Stomach smooth muscle (tissue), 2 donors: Measurements from ENCODE around the gene BOK.
A peak's percentile ranks its signal among the peaks of the same experiment; 100 is the strongest.
"Not testable (repeated sequence)": the region's sequence is repeated elsewhere in the genome, so short reads cannot be mapped to it uniquely, and the experiment has no call there.

ENCODE experiments used
- H3K27ac ChIP-seq: one replicate; pipeline ENCODE4 v1.7.0; 2013; ENCODE audit warnings: mild to moderate bottlenecking, low read length, inconsistent platforms
- H3K27me3 ChIP-seq, 2 donors: one replicate each; pipeline ENCODE4 v1.7.0; 2013; ENCODE audit warnings: low read length in 2 of 2; ENCODE audit not compliant: insufficient read depth in 2 of 2, control insufficient read depth in 1 of 2
- H3K36me3 ChIP-seq, 2 donors: one replicate each; pipeline ENCODE4 v1.7.0; 2013; ENCODE audit warnings: low read length in 2 of 2; ENCODE audit not compliant: control insufficient read depth in 2 of 2, insufficient read depth in 2 of 2
- H3K4me1 ChIP-seq: one replicate; pipeline ENCODE4 v1.7.0; 2013; ENCODE audit warnings: low read length; ENCODE audit not compliant: control insufficient read depth, insufficient read depth
- H3K4me3 ChIP-seq, 2 donors: one replicate each; pipeline ENCODE4 v1.7.0; 2013; ENCODE audit warnings: low read length in 2 of 2
- H3K9ac ChIP-seq, 2 donors: one replicate each; pipeline ENCODE4 v1.7.0; 2013; ENCODE audit warnings: low read length in 2 of 2, mild to moderate bottlenecking in 1 of 2
- H3K9me3 ChIP-seq, 2 donors: one replicate each; pipeline ENCODE4 v1.7.0; 2013; ENCODE audit warnings: low read length in 2 of 2; ENCODE audit not compliant: control insufficient read depth in 2 of 2
- donor health status: healthy.
- donor health status: Pancreatic carcinoma.

The BOK gene

DNA sequence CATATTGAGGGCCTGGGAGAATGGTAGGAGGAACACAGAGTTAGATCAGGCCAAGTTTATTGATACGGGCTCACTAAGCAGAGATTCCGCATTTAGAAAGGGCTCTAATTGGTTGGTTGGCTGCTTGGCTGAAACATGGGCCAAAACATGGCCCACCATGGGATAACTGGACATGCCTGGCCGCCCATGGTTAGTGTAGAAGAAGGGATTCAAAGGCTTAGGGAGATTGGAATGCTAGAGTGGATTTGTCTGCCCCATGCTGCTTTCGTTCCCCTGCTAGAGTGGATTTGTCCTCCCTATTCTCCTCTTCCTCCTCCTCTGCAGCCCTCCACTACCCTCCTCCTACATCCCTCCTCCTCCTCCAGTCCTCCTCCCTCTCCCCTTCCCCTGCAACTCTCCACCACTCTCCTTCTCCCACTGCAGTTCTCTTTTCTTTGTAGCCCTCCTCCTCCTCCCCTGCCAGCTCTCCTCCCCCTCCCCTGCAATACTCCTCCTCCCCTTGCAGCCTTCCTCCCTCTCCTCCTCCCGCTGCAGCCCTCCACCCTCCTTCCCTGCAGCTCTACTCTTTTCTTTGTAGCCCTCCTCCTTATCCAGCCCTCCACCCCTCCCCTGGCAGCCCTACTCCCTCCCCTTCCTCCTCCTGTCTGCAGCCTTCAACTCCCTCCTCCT lies 17.2 kb downstream of the BOK start:
- H3K36me3 ChIP-seq: peaks cover 8 to 9% of the 10 kb centered on the region in 2 donors
- no peak overlapping the region for H3K9ac ChIP-seq
- H3K4me3 ChIP-seq: no peak overlapping the region
- no peaks in the 10 kb centered on the region for H3K9me3 ChIP-seq
- peaks cover 12% of the 10 kb centered on the region for H3K4me1 ChIP-seq
- no peak overlapping the region for H3K27ac ChIP-seq
- no peaks in the 10 kb centered on the region for H3K27me3 ChIP-seq

- no peaks in the 10 kb centered on the region for H3K27me3 ChIP-seq
- peaks cover 12% of the 10 kb centered on the region for H3K4me1 ChIP-seq
- H3K27ac ChIP-seq: no peak overlapping the region
- H3K9ac ChIP-seq: no peak overlapping the region
- H3K9me3 ChIP-seq: no peaks in the 10 kb centered on the region
- peaks cover 7 to 9% of the 10 kb centered on the region in 2 donors for H3K36me3 ChIP-seq
- H3K4me3 ChIP-seq: no peak overlapping the region
Measured at GRCh38 chr2:241576293-241576654, 17.7 kb downstream of the BOK start.

DNA sequence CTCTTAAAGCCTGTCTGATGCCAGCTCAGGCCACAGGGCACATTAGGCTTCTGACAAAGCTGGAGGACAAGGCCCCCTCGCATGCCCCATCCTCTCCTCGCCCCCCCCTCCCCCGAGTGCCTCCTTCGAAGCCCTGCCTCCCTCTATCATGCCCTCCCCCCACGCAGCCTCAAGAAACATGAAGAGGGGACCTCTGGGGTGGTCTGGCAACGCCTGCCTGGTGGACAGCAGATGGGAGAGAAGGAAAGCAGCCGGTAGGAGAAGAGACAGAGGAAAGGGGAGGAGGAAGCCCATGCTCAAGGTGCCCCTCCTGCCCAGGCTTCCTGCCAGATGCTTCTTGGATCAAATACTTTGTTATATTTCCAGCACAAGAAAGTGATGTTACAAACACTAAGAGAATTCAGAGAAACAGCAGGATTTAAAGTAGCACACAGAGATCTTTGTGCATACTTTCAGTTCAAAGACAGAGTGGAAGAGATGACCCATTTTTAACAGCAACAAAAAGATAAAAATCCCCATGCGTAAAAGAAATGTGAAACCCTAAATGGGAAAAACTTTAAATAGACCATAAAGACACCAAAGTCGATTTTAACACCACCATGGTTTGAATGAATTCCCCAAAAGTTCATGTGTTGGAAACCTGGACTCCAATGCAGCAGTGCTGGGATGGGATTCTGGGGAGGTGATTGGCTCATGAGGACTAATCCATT lies 19.0 kb downstream of the BOK start:
- Histone ChIP-seq H3K4me3 (peak overlapping the region in 1 of 2 donors; percentile 35), H3K9me3 (peaks cover 0 to 2% of the 10 kb centered on the region in 2 donors), H3K27ac (no peak overlapping the region), H3K9ac (no peak overlapping the region), H3K4me1 (peaks cover 12% of the 10 kb centered on the region), H3K27me3 (no peaks in the 10 kb centered on the region), H3K36me3 (peaks cover 5 to 16% of the 10 kb centered on the region in 2 donors)

DNA sequence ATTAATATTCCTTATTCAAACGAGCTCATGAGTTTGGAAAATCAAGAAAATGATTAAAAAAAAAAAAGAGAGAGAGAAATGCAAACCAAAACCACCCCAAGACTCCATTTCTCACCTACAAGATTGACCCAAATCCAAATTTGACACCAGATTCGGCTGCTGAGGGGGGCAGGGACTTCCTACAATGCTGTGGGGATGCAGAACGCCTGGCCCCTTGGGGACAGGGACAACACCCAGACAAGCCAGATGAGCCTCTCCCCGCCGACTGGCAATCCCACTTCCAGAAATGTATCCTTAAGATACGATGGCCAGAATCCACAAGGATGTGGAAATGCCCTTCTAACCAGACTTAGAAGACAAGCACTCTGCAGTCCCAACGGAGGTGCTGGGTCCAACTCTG lies 20.7 kb downstream of the BOK start:
- H3K4me1 ChIP-seq: peaks cover 12% of the 10 kb centered on the region

GRCh38 chr2:241582328-241582727 lies 23.8 kb downstream of the BOK start:
- Histone ChIP-seq H3K9me3 (peaks cover 3 to 17% of the 10 kb centered on the region in 2 donors), H3K36me3 (peaks cover 26% of the 10 kb centered on the region in 2 donors), H3K9ac (no peak overlapping the region), H3K4me1 (peaks cover 6% of the 10 kb centered on the region), H3K27me3 (no peaks in the 10 kb centered on the region), H3K4me3 (no peak overlapping the region), H3K27ac (no peak overlapping the region)

More for the DNA sequence above, 20.7 kb downstream of the BOK start:
- H3K9me3 ChIP-seq: peaks cover 0 to 4% of the 10 kb centered on the region in 2 donors
- no peak overlapping the region for H3K4me3 ChIP-seq
- H3K27ac ChIP-seq: no peak overlapping the region
- no peak overlapping the region for H3K9ac ChIP-seq
- H3K36me3 ChIP-seq: peaks cover 15 to 18% of the 10 kb centered on the region in 2 donors
- no peaks in the 10 kb centered on the region for H3K27me3 ChIP-seq

DNA sequence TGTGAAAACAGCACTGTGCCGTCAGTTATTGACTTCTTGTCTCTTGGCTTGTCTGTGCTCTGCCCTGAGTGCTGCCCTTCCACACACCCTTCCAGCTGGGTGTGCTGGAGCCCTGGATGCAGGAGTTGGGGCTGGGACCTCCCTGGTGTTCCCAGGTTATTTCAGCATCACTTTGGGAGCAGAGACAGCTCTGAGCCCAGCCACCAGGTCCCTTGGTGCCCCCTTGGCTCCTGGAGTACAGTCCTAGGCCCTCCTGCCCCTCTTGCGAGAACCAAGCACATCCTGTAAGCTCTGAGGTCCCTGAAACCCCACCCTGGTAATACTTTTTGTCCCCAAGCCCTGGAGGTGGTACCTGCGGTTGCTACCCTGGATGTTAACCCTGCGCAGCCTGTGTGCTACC lies 24.3 kb downstream of the BOK start:
- Histone ChIP-seq H3K9ac (no peak overlapping the region), H3K9me3 (peaks cover 3 to 19% of the 10 kb centered on the region in 2 donors), H3K4me3 (no peak overlapping the region), H3K36me3 (peaks cover 26% of the 10 kb centered on the region in 2 donors), H3K4me1 (peaks cover 2% of the 10 kb centered on the region), H3K27ac (no peak overlapping the region), H3K27me3 (no peaks in the 10 kb centered on the region)

DNA sequence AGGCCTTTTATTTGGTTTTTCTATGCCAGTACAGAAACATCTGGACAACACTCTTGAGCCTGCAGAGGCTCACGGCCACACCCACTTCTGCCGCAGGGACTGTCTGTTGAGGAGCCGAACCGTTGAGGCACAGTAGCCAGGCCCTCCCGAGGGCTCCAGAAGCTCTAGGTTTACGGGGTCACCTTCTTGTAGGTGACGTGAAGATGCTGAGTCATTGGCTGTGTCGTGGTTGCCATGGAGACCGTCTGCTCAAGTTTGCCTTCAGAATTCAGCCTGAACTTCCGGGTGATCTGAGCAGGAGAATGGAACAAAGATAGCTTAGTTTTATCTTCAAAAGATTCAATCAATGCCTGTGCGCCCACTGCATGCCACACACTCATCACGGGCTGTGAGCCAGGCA lies 25.9 kb downstream of the BOK start:
- Histone ChIP-seq H3K9me3 (peaks cover 3 to 19% of the 10 kb centered on the region in 2 donors), H3K4me1 (no peaks in the 10 kb centered on the region), H3K4me3 (no peak overlapping the region), H3K27ac (no peak overlapping the region), H3K36me3 (peaks cover 26% of the 10 kb centered on the region in 2 donors), H3K9ac (no peak overlapping the region), H3K27me3 (no peaks in the 10 kb centered on the region)

DNA sequence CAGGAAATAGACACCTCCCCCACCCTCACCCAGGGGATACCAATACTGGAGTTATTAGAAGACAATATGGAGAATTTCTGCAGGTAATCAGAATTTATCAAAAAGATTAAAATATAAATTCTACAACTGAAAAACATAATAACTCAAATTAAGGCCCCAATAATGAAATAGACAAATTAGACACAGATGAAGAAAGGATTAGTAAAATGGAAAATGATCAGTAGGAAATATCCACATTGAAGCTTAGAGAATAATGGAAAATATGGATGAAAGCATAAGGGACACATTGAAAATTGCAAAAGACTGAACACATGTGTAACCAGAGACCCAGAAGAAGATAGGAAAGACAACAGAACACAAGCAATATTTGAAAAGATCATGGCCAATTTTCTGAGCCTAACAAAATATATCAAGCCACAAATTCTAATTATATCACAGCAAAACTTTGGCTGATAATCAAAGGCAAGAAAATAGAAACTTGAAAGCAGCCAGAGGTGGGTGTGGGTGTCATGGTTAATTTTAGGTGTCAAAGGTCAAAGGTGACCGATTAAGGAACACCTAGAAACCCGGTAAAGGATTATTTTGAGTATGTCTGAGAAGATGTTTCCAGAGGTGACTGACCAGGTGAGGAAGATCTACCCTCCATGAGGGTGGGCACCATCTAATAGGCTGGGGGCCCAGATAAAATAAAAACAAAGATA lies 28.2 kb downstream of the BOK start:
- Histone ChIP-seq H3K4me1 (no peaks in the 10 kb centered on the region), H3K27ac (no peak overlapping the region), H3K4me3 (peak overlapping the region in 1 of 2 donors; percentile 9), H3K9ac (no peak overlapping the region), H3K9me3 (peaks cover 3 to 19% of the 10 kb centered on the region in 2 donors), H3K27me3 (no peaks in the 10 kb centered on the region), H3K36me3 (peaks cover 26 to 33% of the 10 kb centered on the region in 2 donors)

- H3K9ac ChIP-seq, H3K27ac ChIP-seq: not testable (repeated sequence)
- H3K36me3 ChIP-seq: peaks cover 9 to 25% of the 10 kb centered on the region in 2 donors
Measured at GRCh38 chr2:241589863-241590262, 31.3 kb downstream of the BOK start.

GRCh38 chr2:241590496-241591455 lies 32.2 kb downstream of the BOK start:
- Histone ChIP-seq H3K9me3 (peaks cover 3 to 15% of the 10 kb centered on the region in 2 donors), H3K36me3 (peaks cover 11 to 27% of the 10 kb centered on the region in 2 donors)
- H3K27ac ChIP-seq, H3K4me3 ChIP-seq, H3K9ac ChIP-seq, H3K27me3 ChIP-seq, H3K4me1 ChIP-seq: not testable (repeated sequence)

More at GRCh38 chr2:241589863-241590262, 31.3 kb downstream of the BOK start:
- not testable (repeated sequence) for H3K4me3 ChIP-seq, H3K4me1 ChIP-seq, H3K27me3 ChIP-seq
- H3K9me3 ChIP-seq: peaks cover 3 to 15% of the 10 kb centered on the region in 2 donors
